Measurements from ENCODE around the gene NANOS3.

The NANOS3 gene

DNA sequence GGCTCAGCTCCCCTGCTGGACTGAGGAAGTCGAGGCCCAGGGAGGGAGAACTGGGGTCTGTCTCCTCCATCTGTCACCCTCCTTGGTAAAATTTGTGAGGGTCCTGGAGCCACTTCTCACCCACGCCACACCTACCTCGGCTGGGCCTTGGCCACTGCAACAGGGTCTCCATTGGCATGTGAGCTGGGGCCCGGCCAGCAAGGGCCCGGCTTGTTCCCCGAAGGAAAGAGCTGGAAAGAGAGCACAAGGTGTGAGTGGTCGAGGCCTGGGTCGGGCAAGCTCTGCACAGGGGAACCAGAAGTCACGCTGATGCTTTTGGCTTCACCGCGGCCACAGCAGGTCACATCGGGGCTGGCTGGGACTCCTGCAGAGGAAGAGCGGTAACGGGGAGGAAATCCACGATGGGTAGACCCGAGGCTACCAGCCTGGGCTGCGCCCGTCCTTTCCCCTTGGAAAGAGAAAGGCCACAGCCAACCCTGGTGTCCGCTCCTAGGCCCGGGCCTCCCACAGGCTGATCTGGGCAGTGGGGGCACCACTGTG lies 9.0 kb downstream of the NANOS3 start:
- DNase-seq (ENCODE audit: low spot score), result no peak

DNA sequence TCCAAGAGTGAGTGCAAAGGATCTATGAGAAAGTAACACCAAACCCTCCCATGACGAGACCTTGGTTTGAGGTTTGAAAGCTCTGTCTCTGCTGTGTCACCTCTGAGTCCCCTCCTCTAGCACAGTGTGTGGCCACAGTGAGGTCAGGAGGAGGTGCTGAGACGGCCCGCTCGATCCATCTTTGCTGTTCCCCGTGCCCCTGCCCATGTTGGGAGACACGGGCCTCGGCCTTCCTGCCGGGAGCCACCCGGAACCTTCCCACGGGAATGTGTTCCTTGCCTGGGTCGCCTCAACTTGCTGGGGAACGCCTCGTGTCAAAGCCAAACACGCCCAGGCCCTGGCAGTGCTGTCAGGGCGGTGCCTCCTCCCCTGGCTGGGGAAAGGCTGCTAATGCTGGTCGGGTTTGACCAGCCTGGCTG lies 10.1 kb downstream of the NANOS3 start:
- DNase-seq (ENCODE audit: low spot score), result no peak

DNA sequence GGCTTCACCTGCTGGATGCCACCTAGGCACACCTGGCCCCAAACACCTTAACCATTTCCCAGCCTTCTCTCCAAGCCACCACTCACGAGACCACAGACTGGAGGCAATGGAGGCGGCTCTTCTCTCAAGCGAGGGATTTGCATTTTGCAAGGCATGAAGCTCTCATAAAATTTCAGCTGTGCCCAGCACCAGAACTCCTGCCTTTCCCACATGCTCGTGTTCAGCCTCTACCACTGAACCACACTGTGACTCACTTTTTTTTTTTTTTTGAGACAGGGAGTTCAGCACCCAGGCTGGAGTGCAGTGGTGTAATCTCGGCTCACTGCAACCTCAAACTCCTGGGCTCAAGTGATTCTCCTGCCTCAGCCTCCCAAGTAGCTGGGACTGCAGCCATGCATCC lies 10.6 kb downstream of the NANOS3 start:
- DNase-seq (ENCODE audit: low spot score), result no peak

DNA sequence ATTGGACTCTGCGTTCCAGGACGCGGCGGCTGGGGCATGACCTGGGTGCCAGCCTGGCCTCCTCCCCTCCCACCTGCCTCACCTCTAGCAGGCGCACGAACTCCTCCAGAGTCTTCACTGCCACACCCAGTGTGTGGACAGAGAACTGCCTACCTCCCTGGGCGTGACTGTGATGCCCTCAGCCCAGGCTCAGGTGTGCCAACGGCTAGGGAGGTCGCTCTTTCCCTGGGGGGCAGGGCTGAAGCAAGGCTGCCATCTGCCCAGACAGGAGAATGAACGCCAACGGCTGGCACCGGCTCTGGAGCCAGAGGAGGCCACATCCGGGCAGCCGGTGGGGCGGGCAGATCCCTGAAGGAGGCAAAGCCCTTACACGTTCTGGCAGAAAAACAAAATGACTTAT lies 11.3 kb downstream of the NANOS3 start:
- no peak for DNase-seq (ENCODE audit: low spot score)

DNA sequence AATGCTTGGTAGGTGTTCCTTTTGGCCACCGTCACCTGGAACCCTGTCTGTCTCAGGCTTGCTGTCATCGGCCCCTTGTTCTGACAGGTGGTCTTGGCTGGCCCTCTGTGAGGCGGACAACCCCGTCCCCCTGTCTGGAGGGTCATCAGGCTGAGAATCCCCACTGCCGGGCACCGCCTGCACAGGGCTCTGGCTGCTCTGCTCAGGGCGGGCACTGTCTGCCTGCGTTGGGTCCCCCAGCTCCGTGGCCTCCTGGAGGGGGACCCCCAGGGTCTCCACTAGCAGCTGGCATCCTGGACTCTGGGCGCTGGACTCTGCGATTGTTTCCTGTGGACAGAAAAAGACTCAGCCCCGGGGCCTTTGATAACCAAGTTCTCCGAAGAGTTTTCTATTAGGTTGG lies 13.2 kb downstream of the NANOS3 start:
- no peak for DNase-seq (ENCODE audit: low spot score)

DNA sequence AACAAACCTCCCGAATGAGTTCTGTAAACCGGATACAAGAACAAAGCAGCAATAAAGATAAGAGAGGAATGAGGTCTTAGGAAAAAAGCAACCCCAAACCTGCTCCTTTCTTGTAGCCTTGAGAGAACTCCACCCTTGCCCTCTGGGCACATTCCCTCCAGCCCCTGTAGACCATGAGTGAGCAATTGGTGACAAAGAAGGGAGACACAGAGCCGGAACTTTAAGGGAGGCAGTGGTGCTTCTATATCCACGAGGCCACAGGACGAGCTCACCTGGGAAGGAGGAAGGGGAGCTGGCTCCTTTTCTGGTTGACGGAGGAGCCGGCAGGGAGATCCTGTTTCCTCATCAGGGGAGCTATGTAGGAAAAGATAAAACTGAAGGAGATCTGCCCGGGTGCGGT lies 15.9 kb downstream of the NANOS3 start:
- DNase-seq (ENCODE audit: low spot score), result no peak

DNA sequence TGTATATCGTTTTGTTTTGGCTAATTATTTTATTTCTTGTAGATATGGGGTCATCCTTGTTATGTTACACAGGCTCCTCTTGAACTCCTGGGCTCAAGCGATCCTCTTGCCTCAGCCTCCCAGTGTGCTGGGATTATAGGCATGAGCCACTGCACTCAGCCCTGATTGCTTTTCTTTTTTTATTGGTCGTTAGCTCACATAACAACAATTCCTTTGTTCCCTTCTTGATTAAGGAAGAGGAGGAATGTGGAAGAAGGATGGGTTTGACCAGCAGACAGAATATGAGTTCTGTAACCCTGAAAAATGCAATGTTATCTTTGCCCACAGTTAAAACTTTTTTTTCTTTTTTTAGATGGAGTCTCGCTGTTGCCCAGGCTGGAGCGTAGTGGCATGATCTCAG lies 17.6 kb downstream of the NANOS3 start:
- DNase-seq (ENCODE audit: low spot score), result no peak

DNA sequence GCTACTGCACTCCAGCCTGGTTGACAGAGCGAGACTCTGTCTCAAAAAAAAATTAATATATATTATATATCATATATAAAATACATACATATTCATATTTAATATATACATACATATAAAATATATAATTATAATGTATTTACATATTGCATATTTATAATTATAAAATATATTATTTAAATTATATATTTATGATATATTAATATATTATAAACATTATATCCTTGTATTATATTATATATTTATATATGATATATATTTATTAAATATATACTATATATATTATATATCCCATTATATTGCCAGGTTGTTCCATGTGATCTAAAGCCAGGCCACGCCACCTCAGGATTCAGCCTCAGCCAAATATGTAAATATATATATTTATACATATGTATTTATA lies 19.3 kb downstream of the NANOS3 start:
- DNase-seq (ENCODE audit: low spot score), result no peak

DNA sequence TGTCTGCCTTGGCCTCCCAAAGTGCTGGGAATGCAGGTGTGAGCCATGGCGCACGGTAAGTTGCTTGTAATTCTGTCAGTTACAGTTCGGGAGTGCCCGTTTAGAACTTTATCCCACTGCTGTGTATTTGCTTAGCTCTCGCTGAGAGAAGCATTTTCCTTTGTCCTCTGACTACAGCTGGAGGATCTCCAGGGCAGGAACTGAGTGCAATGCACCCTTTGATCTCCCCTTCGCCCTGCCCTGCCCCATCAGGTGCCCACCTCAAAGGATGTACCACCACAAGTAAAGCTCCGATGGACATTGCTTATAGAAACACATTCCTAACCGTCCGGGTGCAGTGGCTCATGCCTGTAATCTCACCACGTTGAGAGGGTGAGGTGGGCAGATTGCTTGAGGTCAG lies 22.5 kb downstream of the NANOS3 start:
- DNase-seq (ENCODE audit: low spot score), result no peak

DNA sequence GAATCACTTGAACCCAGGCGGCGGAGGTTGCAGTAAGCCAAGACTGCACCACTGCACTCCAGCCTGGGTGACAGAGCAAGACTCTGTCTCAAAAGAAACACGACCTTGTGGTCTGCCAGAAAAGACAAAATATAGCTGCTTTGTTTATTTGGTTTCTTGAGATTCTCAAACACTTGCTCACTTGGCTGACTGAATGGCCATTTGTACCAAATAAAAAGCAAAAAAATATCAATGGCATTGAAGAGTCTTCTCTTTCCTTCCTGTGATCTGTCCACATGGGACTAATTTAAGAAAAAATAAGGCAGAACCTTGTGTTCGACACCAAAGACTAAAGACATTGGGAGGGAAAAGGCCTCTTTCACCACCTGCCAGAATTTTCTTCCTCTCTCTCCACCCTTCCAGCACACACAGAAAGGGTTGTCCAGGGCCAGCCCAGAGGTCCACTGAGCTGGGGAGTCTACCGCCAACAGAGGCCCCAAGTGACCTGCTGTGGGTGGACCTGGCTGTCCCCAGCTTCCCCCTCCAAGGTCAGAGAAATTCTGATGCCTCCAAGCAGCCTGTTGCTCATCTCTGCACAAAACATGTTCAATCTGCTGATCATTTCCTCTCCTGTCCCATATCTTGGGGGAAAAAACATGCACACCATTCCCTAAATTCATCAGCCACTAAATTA lies 23.1 kb downstream of the NANOS3 start:
- no peak for DNase-seq (ENCODE audit: low spot score)

DNA sequence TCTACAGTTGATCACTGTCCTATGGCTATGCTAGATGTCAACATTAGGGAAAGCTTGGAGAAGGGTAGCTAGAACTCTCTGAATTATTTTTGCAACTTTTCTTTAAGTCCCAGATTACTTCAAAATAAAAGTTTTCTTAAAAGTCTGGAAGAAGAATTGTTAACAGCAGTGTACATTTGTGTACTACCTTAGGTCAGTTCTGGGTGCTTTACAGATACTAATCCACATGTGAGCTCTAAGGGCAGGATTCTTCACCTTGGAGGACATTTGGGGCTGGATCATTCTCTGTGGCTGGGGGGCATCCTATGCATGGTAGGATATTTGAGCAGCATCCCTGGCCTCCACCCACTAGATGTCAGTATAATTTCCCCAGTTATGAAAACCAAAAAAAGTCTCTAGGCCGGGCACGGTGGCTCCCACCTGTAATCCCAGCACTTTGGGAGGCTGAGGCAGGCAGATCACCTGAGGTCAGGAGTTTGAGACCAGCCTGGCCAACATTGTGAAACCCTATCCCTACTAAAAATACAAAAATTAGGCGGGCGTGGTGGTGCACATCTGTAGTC lies 26.1 kb downstream of the NANOS3 start:
- DNase-seq (ENCODE audit: low spot score), result no peak

DNA sequence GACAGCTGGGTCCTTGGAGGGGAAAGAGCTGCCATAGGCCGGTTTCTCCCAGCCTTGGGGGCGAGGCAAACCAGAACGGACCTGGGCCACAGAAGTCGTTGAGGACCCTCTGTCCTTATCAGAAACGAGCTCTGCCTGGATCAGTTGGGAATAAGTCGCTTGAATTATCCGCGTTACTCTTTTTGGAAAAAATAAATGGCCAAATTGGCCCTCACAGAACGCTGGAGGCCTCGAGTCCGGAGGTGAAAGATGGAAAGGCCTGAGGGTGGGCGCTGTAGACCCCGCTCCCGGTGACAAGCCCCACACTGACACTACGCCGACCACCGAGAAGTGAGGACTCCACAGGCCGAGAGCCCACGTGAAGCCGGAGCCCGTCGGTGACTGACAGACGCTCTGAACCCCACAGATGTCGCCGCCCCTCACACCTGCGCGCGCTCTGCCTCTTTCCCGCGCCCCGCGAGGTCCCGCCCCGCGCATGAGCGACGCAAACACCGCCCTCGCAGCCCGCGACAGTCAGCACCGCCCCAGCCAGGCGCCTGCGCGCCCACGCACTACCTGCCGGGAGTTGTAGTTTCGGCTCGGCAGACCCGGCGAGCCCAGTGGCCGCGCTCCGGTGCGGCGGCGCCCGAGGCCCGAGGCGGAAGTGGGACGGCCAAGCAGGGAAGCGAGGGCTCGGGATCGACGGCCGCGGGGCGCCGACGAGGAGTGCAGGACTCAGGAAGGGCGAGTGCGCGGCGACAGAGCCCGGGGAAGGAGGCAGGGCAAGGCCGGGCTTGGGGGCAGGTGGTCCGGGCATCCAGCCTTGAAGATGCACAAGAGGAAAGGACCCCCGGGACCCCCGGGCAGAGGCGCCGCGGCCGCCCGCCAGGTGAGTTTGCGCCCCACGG lies 28.9 kb downstream of the NANOS3 start, which contains the start of the genes BRME1 and CC2D1A:
BRME1 (minus strand) TSS at position 484 of the 887 bp plus-strand sequence. CDS start 1,225 bp downstream, outside the sequence.
CC2D1A (plus strand) TSS at position 568 of the 887 bp plus-strand sequence; CDS start at position 809, 241 bp downstream.
- DNase-seq (ENCODE audit: low spot score), result peak; percentile 99

DNA sequence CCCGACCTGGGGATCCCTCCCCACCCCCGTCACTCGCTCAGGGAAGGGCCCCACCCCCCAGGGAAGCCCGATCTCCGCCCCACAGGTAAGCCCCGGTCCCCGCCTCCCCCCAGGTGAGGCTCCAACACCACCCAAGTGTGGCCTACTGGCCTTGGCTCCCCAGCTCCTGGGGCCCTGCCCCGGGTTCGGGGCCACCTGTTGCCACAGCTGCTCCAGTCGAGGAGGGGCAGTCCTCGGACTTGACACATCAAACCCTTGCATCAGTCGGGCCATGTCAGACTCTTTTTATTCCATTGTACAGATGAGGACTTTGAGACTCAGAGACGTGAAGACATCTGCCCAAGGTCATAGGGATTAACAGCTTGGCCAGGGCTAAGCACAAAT lies 29.6 kb downstream of the NANOS3 start:
- DNase-seq (ENCODE audit: low spot score), result peak; percentile 23

DNA sequence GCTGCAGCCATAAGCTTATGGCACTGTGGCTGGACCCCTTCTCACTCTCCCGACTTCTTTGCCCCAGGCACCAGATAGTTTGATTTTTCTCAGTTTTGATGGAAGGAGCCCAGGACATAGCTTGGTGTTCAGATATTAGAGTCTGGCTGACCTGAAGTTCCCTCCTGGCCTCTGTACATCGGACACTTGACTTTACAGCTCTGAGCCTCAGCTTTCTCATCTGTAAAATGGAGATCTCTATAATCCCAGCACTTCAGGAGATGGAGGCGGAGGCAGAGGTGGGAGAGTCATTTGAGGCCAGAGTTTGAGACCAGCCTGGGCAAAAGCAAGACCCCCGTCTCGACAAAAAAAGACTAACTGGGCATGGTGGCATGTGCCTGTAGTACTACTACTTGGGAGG lies 30.0 kb downstream of the NANOS3 start:
- DNase-seq (ENCODE audit: low spot score), result no peak

DNA sequence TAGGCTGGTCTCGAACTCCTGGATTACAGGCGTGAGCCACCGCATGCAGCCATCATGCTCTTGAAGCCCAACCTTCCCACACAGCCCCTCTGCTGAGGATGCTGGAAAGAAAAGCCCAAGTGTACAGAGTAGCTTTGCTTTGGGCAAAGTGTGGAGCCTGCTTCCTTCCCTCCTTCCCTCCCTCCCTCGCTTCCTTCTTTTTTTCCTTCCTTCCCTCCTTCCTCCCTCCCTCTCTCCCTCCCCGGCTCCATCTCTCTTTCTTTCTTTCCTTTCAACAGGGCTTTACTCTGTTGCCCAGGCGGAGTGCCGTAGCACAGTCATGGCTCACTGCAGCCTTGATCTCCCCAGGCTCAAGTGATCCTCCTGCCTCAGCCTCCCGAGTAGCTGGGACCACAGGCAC lies 31.7 kb downstream of the NANOS3 start:
- DNase-seq (ENCODE audit: low spot score), result no peak

DNA sequence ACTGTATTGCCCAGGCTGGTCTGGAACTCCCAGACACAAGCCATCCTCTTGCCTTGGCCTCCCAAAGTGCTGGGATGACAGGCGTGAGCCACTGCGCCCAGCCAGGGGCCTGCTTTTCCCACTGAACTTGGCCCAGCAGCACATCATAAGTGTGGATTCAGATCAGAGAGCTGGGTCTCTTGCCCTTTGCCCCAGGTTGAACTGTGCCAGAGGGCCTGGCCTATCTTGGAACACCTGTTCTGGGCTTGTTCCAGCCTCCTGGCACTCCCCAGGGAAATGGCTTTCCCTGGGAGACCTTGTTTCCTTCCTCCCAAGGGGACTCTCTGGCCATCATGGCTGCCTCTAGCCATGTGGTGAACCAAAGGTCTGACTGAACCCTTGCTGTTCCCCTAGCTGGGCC lies 32.5 kb downstream of the NANOS3 start:
- DNase-seq (ENCODE audit: low spot score), result no peak

DNA sequence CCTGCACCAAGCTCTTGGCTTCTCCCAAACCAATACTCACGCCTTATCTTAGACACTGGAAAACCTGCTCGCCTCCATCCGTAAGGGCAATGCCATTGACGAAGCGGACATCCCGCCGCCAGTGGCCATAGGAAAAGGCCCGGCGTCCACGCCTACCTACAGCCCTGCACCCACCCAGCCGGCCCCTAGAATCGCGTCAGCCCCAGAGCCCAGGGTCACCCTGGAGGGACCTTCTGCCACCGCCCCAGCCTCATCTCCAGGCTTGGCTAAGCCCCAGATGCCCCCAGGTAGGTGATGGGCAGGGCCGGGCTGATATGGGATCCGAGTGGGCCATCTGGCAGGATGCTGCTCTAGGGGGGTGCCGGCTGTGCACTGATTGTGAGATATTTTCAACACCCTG lies 36.4 kb downstream of the NANOS3 start:
- DNase-seq (ENCODE audit: low spot score), result no peak

DNA sequence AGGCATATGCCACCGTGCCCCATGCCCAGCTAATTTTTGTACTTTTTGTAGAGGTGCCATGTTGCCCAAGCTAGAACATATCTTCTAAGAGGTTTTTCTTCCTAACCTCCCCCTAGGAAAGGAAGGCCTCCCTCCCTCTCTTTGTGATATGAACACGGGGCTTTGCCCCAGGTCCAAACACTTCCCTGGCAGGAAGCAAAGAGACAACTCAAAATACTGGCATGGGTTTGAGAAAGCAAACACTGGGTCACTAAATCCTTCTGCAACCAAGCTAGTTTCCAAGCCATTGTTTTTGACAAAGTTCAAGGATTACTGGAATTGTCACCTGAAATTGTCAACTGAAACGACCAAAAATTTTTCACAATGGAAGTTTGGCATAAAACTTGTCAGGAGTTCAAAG lies 37.8 kb downstream of the NANOS3 start:
- DNase-seq (ENCODE audit: low spot score), result no peak

DNA sequence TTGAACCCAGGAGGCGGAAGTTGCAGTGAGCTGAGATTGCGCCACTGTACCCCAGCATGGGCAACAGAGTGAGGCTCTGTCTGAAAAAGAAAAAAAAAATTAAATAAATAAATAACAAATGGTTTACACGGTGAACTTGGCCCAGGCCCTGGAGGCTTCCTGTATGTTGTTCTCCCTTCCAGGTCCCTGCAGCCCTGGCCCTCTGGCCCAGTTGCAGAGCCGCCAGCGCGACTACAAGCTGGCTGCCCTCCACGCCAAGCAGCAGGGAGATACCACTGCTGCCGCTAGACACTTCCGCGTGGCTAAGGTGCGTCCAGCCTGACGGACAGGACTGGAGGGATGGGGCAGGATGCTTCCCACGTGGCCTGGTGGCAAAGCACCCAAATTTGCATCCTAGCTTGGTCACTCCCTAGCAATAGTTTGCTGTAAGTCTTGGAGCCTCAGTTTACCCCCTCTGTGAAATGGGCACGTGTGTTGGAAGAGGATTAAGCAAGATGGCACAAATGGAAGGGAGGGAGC lies 41.0 kb downstream of the NANOS3 start:
- DNase-seq (ENCODE audit: low spot score), result no peak

DNA sequence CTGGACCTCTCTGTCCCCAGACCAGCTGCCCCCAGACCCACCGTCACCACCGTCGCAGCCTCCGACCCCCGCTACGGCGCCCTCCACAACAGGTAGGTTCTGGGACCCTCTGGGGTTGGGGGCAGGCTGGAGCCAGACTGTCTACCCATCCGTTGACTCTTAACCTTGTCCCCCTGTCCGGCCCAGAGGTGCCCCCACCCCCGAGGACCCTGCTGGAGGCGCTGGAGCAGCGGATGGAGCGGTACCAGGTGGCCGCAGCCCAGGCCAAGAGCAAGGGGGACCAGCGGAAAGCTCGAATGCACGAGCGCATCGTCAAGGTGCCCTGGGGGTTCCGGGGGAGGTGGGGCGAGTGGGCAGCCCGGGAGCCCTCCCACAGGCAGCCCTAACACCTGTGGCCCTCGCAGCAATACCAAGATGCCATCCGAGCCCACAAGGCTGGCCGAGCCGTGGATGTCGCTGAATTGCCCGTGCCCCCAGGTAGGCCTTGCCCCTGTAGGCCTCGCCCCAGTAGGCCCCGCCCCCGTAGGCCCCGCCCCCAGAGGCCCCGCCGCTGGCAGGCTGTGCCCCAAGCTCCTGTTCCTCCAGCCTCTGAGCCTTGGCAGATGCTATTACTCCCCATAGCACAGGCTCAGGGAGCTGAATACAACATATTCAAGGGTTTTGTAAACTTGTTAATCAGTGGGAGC lies 41.9 kb downstream of the NANOS3 start:
- no peak for DNase-seq (ENCODE audit: low spot score)

DNA sequence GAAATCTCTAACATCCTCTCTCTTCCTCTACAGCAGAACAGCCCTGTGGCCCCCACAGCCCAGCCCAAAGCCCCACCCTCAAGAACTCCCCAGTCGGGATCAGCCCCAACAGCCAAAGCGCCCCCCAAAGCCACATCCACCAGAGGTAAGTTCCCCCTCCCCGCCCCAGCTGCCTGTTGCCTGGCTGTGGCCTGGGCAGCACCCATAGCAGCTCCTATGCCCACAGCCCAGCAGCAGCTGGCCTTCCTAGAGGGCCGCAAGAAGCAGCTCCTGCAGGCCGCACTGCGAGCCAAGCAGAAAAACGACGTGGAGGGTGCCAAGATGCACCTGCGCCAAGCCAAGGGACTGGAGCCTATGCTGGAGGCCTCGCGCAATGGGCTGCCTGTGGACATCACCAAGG lies 43.6 kb downstream of the NANOS3 start:
- DNase-seq (ENCODE audit: low spot score), result no peak
